Lung (tissue), 12 donors: ENCODE data around the gene FKBP4. TPM values are rescaled to one million over a fixed set of nuclear protein-coding genes. Genes with fewer than 3 reads are reported as not detected.

Source experiments
- ATAC-seq: fragments of 200-7000 bp; cut with Tn5 transposase; one replicate; pipeline ENCODE4 v1.9.1; 2020; ENCODE audit warnings: moderate number of reproducible peaks; ENCODE audit not compliant: insufficient read depth, low FRiP score
- DNase-seq, 3 donors: peaks; one replicate each; pipeline ENCODE4 v3.0.0-alpha.2; 2013 to 2017
- H3K27ac ChIP-seq, 2 donors: one replicate each; pipeline ENCODE4 v1.5.1; 2013; ENCODE audit warnings: mild to moderate bottlenecking in 2 of 2, moderate library complexity in 2 of 2, control low read depth in 1 of 2, inconsistent platforms in 1 of 2, low read depth in 1 of 2, low read length in 1 of 2
- H3K27me3 ChIP-seq, 3 donors: one replicate each; pipeline ENCODE4 v1.5.1; 2013; ENCODE audit warnings: low read length in 2 of 3; ENCODE audit not compliant: control insufficient read depth in 3 of 3, insufficient read depth in 3 of 3
- H3K36me3 ChIP-seq, 4 donors: one replicate each; pipeline ENCODE4 v1.5.1; 2013; ENCODE audit warnings: low read length in 4 of 4, mild to moderate bottlenecking in 1 of 4, moderate library complexity in 1 of 4; ENCODE audit not compliant: control insufficient read depth in 4 of 4, insufficient read depth in 4 of 4
- H3K4me1 ChIP-seq, 5 donors: one replicate each; pipeline ENCODE4 v1.5.1; 2013; ENCODE audit warnings: low read length in 5 of 5, mild to moderate bottlenecking in 2 of 5, moderate library complexity in 1 of 5; ENCODE audit not compliant: control insufficient read depth in 5 of 5, insufficient read depth in 5 of 5
- H3K4me3 ChIP-seq: one replicate; pipeline ENCODE4 v1.5.1; 2013; ENCODE audit warnings: mild to moderate bottlenecking, control low read depth, moderate library complexity
- H3K9ac ChIP-seq, 2 donors: one replicate each; pipeline ENCODE4 v1.5.1; 2013; ENCODE audit warnings: low read length in 2 of 2, control low read depth in 1 of 2; ENCODE audit not compliant: insufficient read depth in 1 of 2
- H3K9me3 ChIP-seq, 4 donors: one replicate each; pipeline ENCODE4 v1.5.1; 2013; ENCODE audit warnings: low read length in 3 of 4, mild to moderate bottlenecking in 1 of 4, moderate library complexity in 1 of 4; ENCODE audit not compliant: control insufficient read depth in 4 of 4, insufficient read depth in 3 of 4
- CTCF ChIP-seq: IDR thresholded peaks from 2 replicates; pipeline ENCODE4 v1.5.1; 2012; ENCODE audit warnings: mild to moderate bottlenecking; ENCODE audit errors: control extremely low read depth, extremely low read depth
- WGBS, 2 donors: extraction: QIAGEN DNeasy Blood & Tissue Kit; methylation state at CpG; one replicate each; pipeline ENCODE4 v1.1.7; 2013; 5-methylcytosine and 5-hydroxymethylcytosine counted together
- polyA plus RNA-seq, 2 donors: library from polyadenylated mRNA; stranded (reverse); fragments of 200-250 nt; gene quantifications; one replicate each; pipeline ENCODE4 v1.2.1, GENCODE V29; 2013
- total RNA-seq, 2 donors: library from RNA; depleted of rRNA in 1 of 2; stranded (reverse); fragments of >200 nt in 1 of 2; gene quantifications; one replicate each; pipeline ENCODE4 v1.2.1, GENCODE V29; 2014 to 2021
- donor health status: control.
- donor health status: control.
- donor health status: Bipolar disorder and iron deficiency.
- donor health status: healthy.
- donor health status: DM: yes; HTN: yes; CAD: no.

The FKBP4 gene
- total and polyA plus RNA-seq, 4 donors, result 26.7 to 69.8 (median 43.6) TPM

DNA sequence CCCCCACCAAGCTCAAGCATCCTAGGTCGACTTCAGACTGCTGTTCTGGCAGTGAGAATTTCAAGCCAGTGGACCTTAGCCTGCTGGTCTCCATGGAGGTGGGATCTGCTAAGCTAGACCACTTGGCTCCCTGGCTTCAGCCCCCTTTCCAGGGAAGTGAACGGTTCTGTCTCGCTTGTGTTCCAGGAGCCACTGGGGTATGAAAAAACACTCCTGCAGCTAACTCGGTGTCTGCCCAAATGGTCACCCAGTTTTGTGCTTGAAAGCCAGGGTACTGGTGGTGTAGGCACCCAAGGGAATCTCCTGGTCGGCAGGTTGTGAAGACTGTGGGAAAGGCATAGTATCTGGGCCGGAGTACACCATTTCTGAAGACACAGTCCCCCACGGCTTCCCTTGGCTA, 44.6 kb upstream of the FKBP4 start:
- DNase-seq, result no peak
- H3K36me3 ChIP-seq, result no peaks in the 10 kb centered on the region
- no peak overlapping the region for H3K4me3 ChIP-seq
- ATAC-seq, result no peak
- H3K9ac ChIP-seq, result no peak overlapping the region
- TF ChIP-seq CTCF, result no peak
- WGBS, 2 donors, result 66 to 73% methylated on average over 7 of the region's 7 CpGs
- H3K4me1 ChIP-seq, result peaks cover 0 to 4% (median 0%) of the 10 kb centered on the region in 5 donors
- H3K27me3 ChIP-seq, result peaks cover 0 to 6% (median 3%) of the 10 kb centered on the region in 3 donors
- H3K27ac ChIP-seq, result no peak overlapping the region
- H3K9me3 ChIP-seq, result peaks cover 0 to 4% (median 0%) of the 10 kb centered on the region in 4 donors

DNA sequence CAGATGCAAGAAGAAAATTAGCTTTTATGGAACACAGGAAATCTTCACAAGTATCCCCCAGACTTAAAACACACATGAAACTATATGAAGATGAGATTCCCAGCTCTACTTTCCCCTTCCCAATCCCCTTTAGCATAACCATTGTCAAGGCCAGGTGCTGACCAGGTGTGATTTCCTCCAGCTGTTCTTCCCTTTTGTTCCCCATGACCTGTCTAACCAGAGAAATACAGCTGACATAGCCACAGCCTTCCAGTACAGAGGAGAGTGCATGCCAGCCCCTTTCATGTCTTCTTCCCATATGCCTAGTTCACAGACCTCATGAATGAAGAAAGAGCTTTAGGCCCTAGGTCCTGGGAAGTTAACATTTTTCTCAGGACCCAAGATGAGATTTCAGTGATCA, 43.5 kb upstream of the FKBP4 start:
- no peak for DNase-seq
- Histone ChIP-seq H3K36me3 (no peaks in the 10 kb centered on the region), H3K4me1 (peaks cover 0 to 4% (median 0%) of the 10 kb centered on the region in 5 donors), H3K27me3 (peaks cover 0 to 6% (median 3%) of the 10 kb centered on the region in 3 donors), H3K4me3 (no peak overlapping the region), H3K9me3 (peaks cover 0 to 4% (median 0%) of the 10 kb centered on the region in 4 donors), H3K9ac (no peak overlapping the region), H3K27ac (no peak overlapping the region)
- no peak for TF ChIP-seq CTCF
- ATAC-seq, result no peak

- DNase-seq (no peak), ATAC-seq (no peak)
- 59 to 68% methylated on average over 2 of the region's 2 CpGs for WGBS, 2 donors
- no peak overlapping the region for H3K9ac ChIP-seq
- no peak overlapping the region for H3K4me3 ChIP-seq
- no peaks in the 10 kb centered on the region for H3K36me3 ChIP-seq
- peaks cover 0 to 6% (median 3%) of the 10 kb centered on the region in 3 donors for H3K27me3 ChIP-seq
- H3K27ac ChIP-seq, result no peak overlapping the region
- no peak for TF ChIP-seq CTCF
- peaks cover 0 to 4% (median 0%) of the 10 kb centered on the region in 5 donors for H3K4me1 ChIP-seq
- H3K9me3 ChIP-seq, result peaks cover 0 to 4% (median 0%) of the 10 kb centered on the region in 4 donors
These were observed 43.1 kb upstream of the FKBP4 start for GRCh38 chr12:2751686-2752085.
